ENCODE measurements around the gene COL1A1. TPM values are rescaled to one million over a fixed set of nuclear protein-coding genes. Genes with fewer than 3 reads are reported as not detected.

Gene COL1A1
- total RNA-seq, result 1,350 and 1,566 TPM in 2 replicates

GRCh38 chr17:50201276-50201854 lies at the start of gene COL1A1:
TSS of gene COL1A1 (minus strand) at chr17:50201631. CDS start at chr17:50201513, 118 bp downstream.

GRCh38 chr17:50165867-50166517 lies 35.4 kb downstream of the COL1A1 start, which contains the start of gene SGCA:
TSS of gene SGCA (plus strand) at chr17:50166005. CDS start at chr17:50166041, 36 bp downstream.

GRCh38 chr17:50150354-50151040 lies 50.9 kb downstream of the COL1A1 start, which contains the start of gene PPP1R9B:
TSS of gene PPP1R9B (minus strand) at chr17:50150677. CDS start at chr17:50150513, 164 bp downstream.

Small RNA genes within 50 kb of the gene (small RNA-seq; reads per million reads assigned to genes)
- not detected for gene SUMO2P7

Other genes with a start within 250 kb of the COL1A1 start
- 1.8 and 8.0 TPM in 2 replicates for gene DLX4, start 232.4 kb downstream of the COL1A1 start, total RNA-seq
- gene DLX3, start 206.4 kb downstream of the COL1A1 start, total RNA-seq, result 6.5 and 8.6 TPM in 2 replicates
- 62.0 and 84.3 TPM in 2 replicates for gene ITGA3, start 145.5 kb downstream of the COL1A1 start, total RNA-seq
- gene PDK2, start 106.3 kb downstream of the COL1A1 start, total RNA-seq, result 32.4 and 37.0 TPM in 2 replicates
- gene SAMD14, start 71.5 kb downstream of the COL1A1 start, total RNA-seq, result 0.86 and 1.0 TPM in 2 replicates
- gene PPP1R9B, start 51.0 kb downstream of the COL1A1 start, total RNA-seq, result 51.7 and 52.9 TPM in 2 replicates
- 9.8 and 13.3 TPM in 2 replicates for gene SGCA, start 35.6 kb downstream of the COL1A1 start, total RNA-seq
- gene TMEM92, start 72.8 kb upstream of the COL1A1 start, total RNA-seq, result under 0.01 TPM in 1 of 2 replicates, not detected in the other
- 30.9 and 31.8 TPM in 2 replicates for gene XYLT2, start 144.5 kb upstream of the COL1A1 start, total RNA-seq
- gene MRPL27, start 171.6 kb upstream of the COL1A1 start, total RNA-seq, result 61.0 and 64.1 TPM in 2 replicates
- gene EME1, start 171.6 kb upstream of the COL1A1 start, total RNA-seq, result 3.0 and 3.1 TPM in 2 replicates
- 139 and 158 TPM in 2 replicates for gene LRRC59, start 195.9 kb upstream of the COL1A1 start, total RNA-seq
- 16.6 and 17.2 TPM in 2 replicates for gene ACSF2, start 224.6 kb upstream of the COL1A1 start, total RNA-seq

Data from articular chondrocyte of knee joint (primary cell).